Ovary (tissue), 9 donors: ENCODE measurements around the gene BRAT1. TPM values are rescaled to one million over a fixed set of nuclear protein-coding genes. Genes with fewer than 3 reads are reported as not detected.

ENCODE experiments used
- DNase-seq, 5 donors: peaks; one replicate each; pipeline ENCODE4 v3.0.0-alpha.2; 2019 to 2020
- H3K27ac ChIP-seq, 2 donors: fragments of 200-600 bp; one replicate each; pipeline versions ENCODE4 v1.5.1 to v1.8.0; 2019 to 2022
- H3K27me3 ChIP-seq: fragments of 200-600 bp; one replicate; pipeline ENCODE4 v1.8.0; 2022
- H3K36me3 ChIP-seq: fragments of 200-600 bp; sonication (generic); one replicate; pipeline ENCODE4 v1.5.1; 2019
- H3K4me1 ChIP-seq: one replicate; pipeline ENCODE4 v1.8.1; 2013; ENCODE audit warnings: mild to moderate bottlenecking, moderate library complexity; ENCODE audit not compliant: insufficient read depth
- H3K4me3 ChIP-seq: fragments of 200-600 bp; sonication (generic); one replicate; pipeline ENCODE4 v1.5.1; 2017
- H3K9me3 ChIP-seq, 2 donors: fragments of 200-600 bp in 1 of 2; sonication (generic) in 1 of 2; one replicate each; pipeline versions ENCODE4 v1.5.1 to v1.8.1; 2013 to 2019; ENCODE audit warnings: mild to moderate bottlenecking in 1 of 2, moderate library complexity in 1 of 2
- EP300 ChIP-seq: sonication (generic); formaldehyde crosslinking; IDR thresholded peaks from one replicate; pipeline ENCODE4 v1.6.1; 2017; ENCODE audit warnings: antibody characterized with exemption
- POLR2A ChIP-seq: fragments of 450-650 bp; IDR thresholded peaks from one replicate; pipeline ENCODE4 v1.6.1; 2017; ENCODE audit warnings: antibody characterized with exemption, mild to moderate bottlenecking, moderate library complexity
- WGBS, 3 donors: extraction: QIAGEN DNeasy Blood & Tissue Kit in 1 of 3; methylation state at CpG; one replicate each; pipeline versions ENCODE4 v1.1.5 to v1.1.7; 2013 to 2017; 5-methylcytosine and 5-hydroxymethylcytosine counted together
- intact Hi-C, 4 donors: fragments of 100-400 bp; cut with DNase I; formaldehyde crosslinking; loops; one replicate each; pipeline versions ENCODE4 v1.11.0 to v1.15.1; 2022 to 2023
- polyA plus RNA-seq, 2 donors: library from polyadenylated mRNA; stranded (reverse); fragments of 200-250 nt in 1 of 2; fragments of 350-450 nt in 1 of 2; fragmentation: Illumina TruSeq in 1 of 2; extraction: RNeasy Lipid Tissue Mini Kit (QIAGEN cat#74804) in 1 of 2; gene quantifications; one replicate each; pipeline ENCODE4 v1.2.3, GENCODE V29; 2013 to 2014
- total RNA-seq, 7 donors: library from RNA; depleted of rRNA in 2 of 7; stranded (reverse); fragments of >200 nt in 2 of 7; fragmentation: NEBNext Ultra II Directional in 3 of 7; extraction: Animal tissue kit (Norgen Biotek cat#: 25700) in 3 of 7; gene quantifications; one replicate each; pipeline versions ENCODE4 v1.1.0 to v1.2.4, GENCODE V29; 2016 to 2023
- TF ChIP-seq, protein P1 (sequence below), 3 donors: fragments of 450-650 bp in 2 of 3; fragments of 200-600 bp in 1 of 3; IDR thresholded peaks; one replicate each; pipeline versions ENCODE4 v1.5.1 to v1.8.0; 2016 to 2022; ENCODE audit warnings: antibody characterized with exemption in 3 of 3, mild to moderate bottlenecking in 1 of 3
- donor health status: DM: no; HTN: no; CAD: no; lungs with moderate emphysema.
- donor health status: DM: no; HTN: no; CAD: no.
- donor health status: Bipolar disorder and iron deficiency.
- donor health status: DM: yes; HTN: yes; CAD: no.
- donor health status: DM: no; HTN: no; CAD: no.
- donor health status: DM: yes; HTN: yes; CAD: no.

The BRAT1 gene
- total and polyA plus RNA-seq, 9 donors, result 1.3 to 39.1 (median 30.2) TPM

GRCh38 chr7:2544541-2545188 lies 10.7 kb downstream of the BRAT1 start:
- no peak for TF ChIP-seq POLR2A
- TF ChIP-seq EP300, result no peak
- TF ChIP-seq, protein P1, sequence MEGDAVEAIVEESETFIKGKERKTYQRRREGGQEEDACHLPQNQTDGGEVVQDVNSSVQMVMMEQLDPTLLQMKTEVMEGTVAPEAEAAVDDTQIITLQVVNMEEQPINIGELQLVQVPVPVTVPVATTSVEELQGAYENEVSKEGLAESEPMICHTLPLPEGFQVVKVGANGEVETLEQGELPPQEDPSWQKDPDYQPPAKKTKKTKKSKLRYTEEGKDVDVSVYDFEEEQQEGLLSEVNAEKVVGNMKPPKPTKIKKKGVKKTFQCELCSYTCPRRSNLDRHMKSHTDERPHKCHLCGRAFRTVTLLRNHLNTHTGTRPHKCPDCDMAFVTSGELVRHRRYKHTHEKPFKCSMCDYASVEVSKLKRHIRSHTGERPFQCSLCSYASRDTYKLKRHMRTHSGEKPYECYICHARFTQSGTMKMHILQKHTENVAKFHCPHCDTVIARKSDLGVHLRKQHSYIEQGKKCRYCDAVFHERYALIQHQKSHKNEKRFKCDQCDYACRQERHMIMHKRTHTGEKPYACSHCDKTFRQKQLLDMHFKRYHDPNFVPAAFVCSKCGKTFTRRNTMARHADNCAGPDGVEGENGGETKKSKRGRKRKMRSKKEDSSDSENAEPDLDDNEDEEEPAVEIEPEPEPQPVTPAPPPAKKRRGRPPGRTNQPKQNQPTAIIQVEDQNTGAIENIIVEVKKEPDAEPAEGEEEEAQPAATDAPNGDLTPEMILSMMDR (IDR thresholded peaks at IDR 0.05), result no peak
- Histone ChIP-seq H3K4me3 (no peak overlapping the region), H3K27ac (no peak overlapping the region), H3K4me1 (no peaks in the 10 kb centered on the region), H3K9me3 (no peaks in the 10 kb centered on the region), H3K36me3 (no peaks in the 10 kb centered on the region), H3K27me3 (no peaks in the 10 kb centered on the region)
- intact Hi-C loops, result no loop called here
- WGBS, 3 donors, result 91 to 93% (median 93%) methylated on average over 23 of the region's 23 CpGs
- DNase-seq, result peak in 1 of 5 donors; percentile 9

GRCh38 chr7:2542916-2543871 lies 12.1 kb downstream of the BRAT1 start:
- H3K36me3 ChIP-seq, result no peaks in the 10 kb centered on the region
- 84 to 91% (median 87%) methylated on average over 39 to 53 of the region's 53 CpGs for WGBS, 3 donors

DNA sequence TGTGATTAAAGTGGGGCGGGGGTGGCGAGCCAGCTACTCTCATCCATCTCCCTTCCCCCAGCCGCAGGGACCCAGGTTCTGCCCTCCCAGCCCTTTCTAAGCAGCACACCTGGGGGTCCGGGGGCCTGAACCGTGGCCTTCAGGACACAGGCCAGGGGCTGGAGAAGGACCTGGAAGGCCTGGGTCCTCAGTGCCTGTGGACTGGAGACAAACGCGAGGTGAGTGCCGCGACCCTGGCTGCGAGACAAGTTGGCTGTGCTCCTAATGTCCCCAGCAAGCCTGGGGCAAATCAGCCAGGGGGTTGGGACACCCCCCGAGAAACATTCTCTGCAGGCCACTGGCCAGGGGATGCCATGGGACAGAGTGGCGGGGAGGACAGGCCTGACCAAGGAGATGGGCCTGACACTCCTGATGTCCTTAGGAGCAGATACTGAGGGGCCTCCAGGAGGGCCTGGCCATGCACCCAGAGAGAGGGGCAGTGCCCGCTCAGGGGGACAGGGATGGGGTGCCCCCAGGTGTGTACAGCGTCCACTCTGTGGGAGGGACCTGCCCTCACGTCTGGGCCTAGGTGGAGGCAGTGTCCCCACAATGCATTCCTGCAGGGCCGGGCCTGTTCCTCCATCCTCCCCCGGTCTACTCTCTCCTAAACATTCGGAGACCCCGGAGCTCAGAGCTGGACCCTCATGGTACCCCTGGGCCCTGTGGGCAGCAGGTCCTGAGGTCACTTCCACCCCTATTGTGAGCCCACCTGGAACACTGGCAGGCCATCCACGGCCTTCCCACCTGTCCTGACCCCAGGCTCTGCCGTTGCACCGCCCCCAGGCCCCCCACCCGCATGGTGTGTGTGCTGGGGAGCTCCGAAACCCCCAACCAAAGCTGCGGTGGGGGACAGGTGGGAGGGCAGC lies 13.1 kb downstream of the BRAT1 start:
- DNase-seq, result peak in 1 of 5 donors; percentile 16
- Histone ChIP-seq H3K4me1 (no peaks in the 10 kb centered on the region), H3K4me3 (no peak overlapping the region), H3K27ac (no peak overlapping the region), H3K27me3 (no peaks in the 10 kb centered on the region), H3K36me3 (no peaks in the 10 kb centered on the region), H3K9me3 (no peaks in the 10 kb centered on the region)
- 81 to 86% (median 85%) methylated on average over 22 to 25 of the region's 25 CpGs for WGBS, 3 donors
- TF ChIP-seq EP300, result no peak
- TF ChIP-seq, protein P1 (IDR thresholded peaks at IDR 0.05), result no peak
- no peak for TF ChIP-seq POLR2A
- intact Hi-C loops, result no loop called here

More at GRCh38 chr7:2542916-2543871, 12.1 kb downstream of the BRAT1 start:
- no peak overlapping the region for H3K27ac ChIP-seq
- H3K9me3 ChIP-seq, result no peaks in the 10 kb centered on the region
- H3K4me1 ChIP-seq, result no peaks in the 10 kb centered on the region
- no peaks in the 10 kb centered on the region for H3K27me3 ChIP-seq
- peak in 1 of 5 donors; percentile 16 for DNase-seq
- intact Hi-C loops, result no loop called here
- H3K4me3 ChIP-seq, result no peak overlapping the region
- TF ChIP-seq EP300 (no peak), POLR2A (no peak)
- TF ChIP-seq, protein P1 (IDR thresholded peaks at IDR 0.05), result no peak
